GM19397 (cell line): ENCODE measurements around the gene P4HB.

Source experiments
- ATAC-seq: cut with Tn5 transposase; IDR thresholded peaks from one replicate; pipeline ENCODE4 v1.9.1; 2021; ENCODE audit warnings: mild to moderate bottlenecking, moderate library complexity; ENCODE audit not compliant: unreplicated experiment

Gene P4HB

GRCh38 chr17:81859906-81860755, at the start of gene P4HB:
Gene P4HB, minus strand, starts transcription at chr17:81860535. Its CDS starts 64 bp downstream, at chr17:81860471.
- peak; percentile 72 for ATAC-seq

DNA sequence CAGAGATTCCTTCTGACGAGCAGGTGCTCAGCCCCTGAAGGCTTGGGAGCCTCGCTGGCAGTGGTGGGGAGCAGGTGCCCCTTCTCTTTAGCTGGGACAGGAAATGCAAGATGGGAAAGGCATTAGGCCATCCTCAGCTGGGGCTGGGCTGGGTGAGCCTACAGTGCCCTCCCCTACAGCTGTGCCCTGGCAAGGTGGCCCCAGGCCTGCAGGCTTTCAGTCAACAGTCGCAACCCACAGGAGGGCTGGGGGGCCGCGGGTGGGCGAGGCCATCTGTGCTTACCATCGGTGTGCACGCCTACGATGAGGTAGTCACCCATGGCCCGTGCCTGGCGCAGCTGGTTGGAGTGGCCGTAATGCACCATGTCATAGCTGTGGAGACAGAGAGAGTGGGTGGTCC, 48.9 kb upstream of the P4HB start:
- ATAC-seq = no peak

GRCh38 chr17:81908793-81909192, 48.5 kb upstream of the P4HB start:
- no peak for ATAC-seq

DNA sequence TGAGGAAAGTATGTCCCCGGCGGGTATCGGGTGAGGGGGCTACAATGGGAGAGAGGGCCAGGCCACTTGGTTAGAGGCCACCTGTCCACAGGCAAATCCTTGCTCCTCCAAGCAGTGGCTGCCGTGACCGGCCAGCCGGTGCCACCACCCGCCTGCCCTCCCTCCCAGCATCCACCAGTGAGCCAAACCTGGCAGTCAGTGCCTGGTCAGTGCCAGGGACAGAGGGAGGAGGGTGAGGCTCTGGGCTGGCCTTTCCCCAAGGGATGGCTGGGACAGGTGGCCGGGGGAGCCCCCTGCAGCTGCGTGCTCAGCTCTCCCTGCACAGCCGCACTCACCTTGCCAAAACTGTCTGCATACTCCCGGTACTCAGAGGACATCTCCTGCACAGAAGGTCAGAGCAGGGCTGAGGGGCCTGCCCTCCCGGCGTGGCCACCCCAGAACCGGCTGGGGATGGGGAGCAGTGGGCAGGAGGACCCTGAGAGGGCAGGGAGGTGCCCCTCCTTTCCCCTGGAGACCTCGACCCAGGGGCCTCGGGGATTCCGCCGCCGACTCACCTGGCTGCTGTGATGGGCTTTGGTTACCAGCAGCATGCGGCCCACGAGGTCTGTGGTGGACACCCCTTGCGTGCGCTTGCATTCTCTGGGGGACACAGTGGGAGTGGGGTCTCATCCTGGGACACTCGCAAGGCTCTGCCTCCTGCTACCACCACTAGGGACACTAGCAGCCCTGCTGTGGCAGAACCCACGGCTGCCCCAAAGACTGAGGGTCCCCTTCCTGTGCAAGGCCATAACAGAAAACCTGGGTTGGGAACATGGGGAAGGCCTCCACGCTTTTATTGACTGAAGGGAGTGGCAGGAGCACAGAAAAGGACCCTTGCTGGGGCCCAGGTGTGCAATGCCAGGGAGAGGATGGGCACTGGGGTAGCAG, 47.1 kb upstream of the P4HB start:
- no peak for ATAC-seq

DNA sequence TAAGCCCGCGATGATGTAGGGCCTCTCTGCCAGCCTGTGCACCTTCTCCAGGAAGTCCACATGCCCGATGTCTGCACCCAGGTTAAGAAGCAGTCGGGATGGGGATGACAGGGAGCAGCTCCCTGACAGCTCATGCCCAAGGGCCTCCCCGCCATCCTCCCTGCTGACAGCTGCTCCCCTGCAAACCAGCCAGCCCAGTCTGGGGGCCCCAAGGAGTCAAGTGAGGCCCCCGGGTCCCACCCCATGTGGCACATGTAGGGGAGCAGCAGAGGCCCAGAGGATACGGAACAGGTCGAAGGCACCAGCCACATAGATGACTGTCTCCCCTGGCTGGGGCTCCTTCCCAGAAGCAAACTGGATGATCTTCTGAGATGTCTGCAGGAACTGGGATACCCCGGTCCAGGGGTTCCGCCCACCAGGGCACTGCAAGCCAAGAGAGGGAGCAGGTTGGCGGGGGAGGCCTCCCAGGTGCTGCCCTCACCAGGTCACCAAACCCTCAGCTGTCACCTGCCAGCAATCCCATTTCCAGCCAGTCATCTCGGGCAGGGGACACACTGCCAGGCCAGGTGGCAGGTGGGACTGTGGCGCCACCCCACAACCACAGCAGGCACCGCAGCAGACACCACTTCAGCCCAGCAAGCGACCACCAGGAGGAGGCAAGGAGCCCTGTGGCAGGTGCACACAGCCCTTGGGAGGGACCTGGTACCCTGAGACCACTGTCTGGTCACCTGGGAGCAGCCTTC, 46.3 kb upstream of the P4HB start:
- no peak for ATAC-seq

DNA sequence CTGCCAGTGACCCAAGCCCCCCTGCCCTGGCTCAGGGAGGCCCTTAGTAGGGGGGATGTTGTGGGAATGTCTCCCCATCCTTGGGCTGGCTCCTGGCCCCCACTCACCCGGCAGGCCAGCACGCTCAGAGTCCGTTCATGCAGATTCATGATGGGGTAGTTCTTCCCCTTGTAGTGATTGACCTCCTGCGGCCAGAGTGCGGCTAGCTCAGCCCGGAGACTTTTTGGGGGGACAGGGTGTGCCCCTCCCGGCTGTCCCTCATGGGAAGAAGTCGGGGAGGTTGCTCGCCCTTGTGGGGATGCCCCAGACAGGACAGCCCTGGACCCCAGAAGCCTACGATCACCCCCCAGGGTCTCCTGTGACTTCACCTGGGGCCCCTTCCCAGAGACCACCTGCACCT, 45.7 kb upstream of the P4HB start:
- ATAC-seq = no peak

- no peak for ATAC-seq
Measured at GRCh38 chr17:81905424-81905875, 45.1 kb upstream of the P4HB start.

GRCh38 chr17:81904600-81905423, 44.5 kb upstream of the P4HB start:
- ATAC-seq = no peak

GRCh38 chr17:81903896-81904599, 43.7 kb upstream of the P4HB start:
- no peak for ATAC-seq

DNA sequence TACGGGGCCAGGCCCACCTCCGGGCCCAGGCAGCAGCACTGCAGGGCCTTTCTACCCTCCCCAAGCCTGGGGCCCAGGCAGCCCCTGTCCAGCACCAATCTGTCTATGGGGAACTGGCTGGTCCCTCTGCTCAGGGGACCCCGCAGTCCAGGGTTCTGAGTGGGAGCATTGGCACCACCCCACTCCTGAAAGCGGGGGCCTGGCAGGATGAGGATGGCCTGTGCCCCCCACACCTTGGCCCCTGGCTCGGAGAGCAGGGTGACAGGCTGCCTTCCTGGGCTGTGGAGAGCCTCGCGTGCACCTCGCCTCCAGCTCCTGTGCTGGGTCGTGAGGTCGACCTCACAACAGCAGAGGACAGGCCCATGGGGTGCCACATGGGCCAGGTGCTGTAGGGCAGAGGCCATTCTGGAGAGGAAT, 43.1 kb upstream of the P4HB start:
- no peak for ATAC-seq

DNA sequence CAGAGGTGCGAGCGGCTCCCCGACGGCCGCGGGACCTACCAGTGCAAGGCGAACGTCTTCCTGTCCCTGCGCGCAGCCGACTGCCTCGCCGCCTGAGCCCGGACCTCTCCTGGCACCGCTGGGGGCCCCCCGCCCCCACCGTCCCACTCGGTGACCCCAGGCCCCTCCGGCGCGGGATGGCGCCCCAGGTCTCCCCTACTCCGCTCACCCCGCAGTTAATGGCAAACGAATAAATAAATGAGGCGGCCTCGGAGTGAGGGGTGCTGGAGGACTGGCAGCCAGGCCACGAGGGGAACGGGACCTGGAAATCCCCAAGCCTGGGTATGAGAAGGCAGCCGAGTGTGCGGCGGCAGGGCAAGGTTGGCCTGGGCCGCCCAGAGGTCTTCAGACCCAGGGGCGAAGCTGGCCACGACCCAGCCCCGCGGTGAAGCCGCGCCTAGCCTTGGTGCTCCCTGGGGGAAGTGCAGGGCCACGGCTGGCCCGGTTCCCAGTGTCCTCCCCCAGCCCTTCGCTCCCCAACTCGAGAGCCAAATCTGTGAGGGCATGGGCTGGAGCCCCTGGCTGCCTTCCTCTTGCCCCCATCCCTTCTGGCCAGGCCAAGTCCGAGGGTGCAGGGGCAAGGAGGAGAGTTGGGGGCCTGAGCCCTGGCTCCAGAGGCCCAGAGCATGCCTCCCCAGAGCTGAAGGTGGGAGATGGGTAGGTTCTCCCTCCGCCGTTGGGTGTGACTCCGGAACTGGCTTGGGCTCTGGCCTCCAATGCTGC, 42.5 kb upstream of the P4HB start:
- ATAC-seq = no peak

GRCh38 chr17:81902023-81902652, 41.8 kb upstream of the P4HB start, which contains the start of gene NPB:
Gene NPB, plus strand, starts transcription at chr17:81902238. Its CDS starts 40 bp downstream, at chr17:81902278.
- ATAC-seq = no peak

- ATAC-seq = no peak
Measured at GRCh38 chr17:81901167-81902022, 41.1 kb upstream of the P4HB start.

- no peak for ATAC-seq
Measured at GRCh38 chr17:81900181-81900820, 40.0 kb upstream of the P4HB start.

DNA sequence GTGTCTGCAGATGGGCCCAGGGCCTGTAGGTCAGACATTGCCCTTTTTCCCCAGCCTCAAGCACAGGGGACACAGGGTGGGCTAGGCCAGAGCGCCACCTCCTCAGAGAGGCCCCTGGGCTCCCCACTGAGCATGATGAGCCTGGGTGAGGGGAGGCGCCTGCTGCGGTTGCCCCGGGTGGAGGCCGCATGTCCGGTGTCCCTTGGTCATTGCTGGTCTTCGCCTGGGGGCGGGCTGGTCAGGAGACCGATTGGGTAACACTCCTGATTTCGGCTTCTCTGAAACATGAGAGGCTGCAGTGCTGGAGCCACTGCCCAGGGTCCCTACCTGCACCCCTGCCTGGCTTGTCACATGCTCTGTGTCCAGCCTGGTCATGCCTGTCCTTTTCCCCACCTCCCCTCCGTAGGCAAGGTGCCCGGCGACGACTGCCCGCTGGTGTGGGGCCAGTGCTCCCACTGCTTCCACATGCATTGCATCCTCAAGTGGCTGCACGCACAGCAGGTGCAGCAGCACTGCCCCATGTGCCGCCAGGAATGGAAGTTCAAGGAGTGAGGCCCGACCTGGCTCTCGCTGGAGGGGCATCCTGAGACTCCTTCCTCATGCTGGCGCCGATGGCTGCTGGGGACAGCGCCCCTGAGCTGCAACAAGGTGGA, 39.3 kb upstream of the P4HB start:
- ATAC-seq = no peak

DNA sequence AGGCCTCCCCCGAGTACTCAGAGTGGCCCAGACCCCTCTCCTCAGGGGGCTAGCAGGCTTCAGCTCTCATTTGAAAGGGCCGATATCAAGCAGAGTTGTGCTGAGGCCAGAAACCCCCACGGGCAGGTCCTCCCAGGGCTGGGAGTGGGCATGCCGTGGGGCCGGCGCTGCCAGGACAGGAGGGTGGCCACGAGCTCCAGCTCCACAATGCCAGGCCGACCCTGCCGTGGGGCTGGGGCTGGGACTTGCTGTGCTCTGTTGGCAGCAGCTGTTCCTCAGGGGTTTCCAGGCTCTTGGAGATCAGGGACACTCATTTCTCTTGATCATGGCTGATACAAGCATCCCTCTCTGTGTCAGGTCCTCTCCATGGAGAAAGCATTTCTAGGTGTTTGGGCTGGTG, 38.5 kb upstream of the P4HB start:
- ATAC-seq = no peak
